Measurements from ENCODE around the gene SLC44A1. TPM values are rescaled to one million over a fixed set of nuclear protein-coding genes. Genes with fewer than 3 reads are reported as not detected.
A peak's percentile ranks its signal among the peaks of the same experiment; 100 is the strongest.

The SLC44A1 gene
- total RNA-seq, 1 experiment from 2014 or later = 15.2 TPM

- peaks cover 4% of the 10 kb centered on the region for H3K36me3 Mint-ChIP-seq (ENCODE audit: insufficient read depth, unreplicated experiment)
- BruUV-seq (replicated peaks) = no TSS peak
- no peaks in the 10 kb centered on the region for H3K27me3 Mint-ChIP-seq (ENCODE audit: insufficient read depth, unreplicated experiment)
- DNase-seq (ENCODE audit: unreplicated experiment) = peak; percentile 30
- peak overlapping the region; percentile 64 for H3K27ac Mint-ChIP-seq (ENCODE audit: low read depth, unreplicated experiment)
- TF ChIP-seq CTCF (IDR thresholded peaks at IDR 0.05; ENCODE audit: unreplicated experiment) = no peak
- intact Hi-C loops (cut with micrococcal nuclease) = loop anchor here (5.0 kb wide), 2 partner anchors 110 to 245 kb away; partner anchors contain the start of genes FKTN and TMEM38B
- H3K9me3 Mint-ChIP-seq (ENCODE audit: unreplicated experiment) = no peaks in the 10 kb centered on the region
- POLR2A ChIA-PET = interaction anchor here (0.6 to 0.8 kb wide), 2 partner anchors 16 to 43 kb away, joined by 3 read pairs; no protein-coding TSS in a partner anchor
- H3K4me3 Mint-ChIP-seq (ENCODE audit: unreplicated experiment) = peak overlapping the region; percentile 93
- CTCF ChIA-PET = interaction anchor here (0.6 to 1.9 kb wide), 7 partner anchors 11 to 642 kb away, joined by 3 to 9 read pairs (median 4); no protein-coding TSS in a partner anchor
- peaks cover 20% of the 10 kb centered on the region for H3K4me1 Mint-ChIP-seq (ENCODE audit: insufficient read depth, unreplicated experiment)
Observed at GRCh38 chr9:105447386-105447813, 202.9 kb downstream of the SLC44A1 start.

GRCh38 chr9:105447814-105448812, 203.7 kb downstream of the SLC44A1 start, which contains the start of gene FSD1L:
Gene FSD1L (plus strand): TSS chr9:105448034. CDS start chr9:105448221, 187 bp downstream.
- peaks cover 20% of the 10 kb centered on the region for H3K4me1 Mint-ChIP-seq (ENCODE audit: insufficient read depth, unreplicated experiment)
- peak within 1 kb of the TSS; percentile 93 for H3K4me3 Mint-ChIP-seq (ENCODE audit: unreplicated experiment)
- intact Hi-C loops (cut with micrococcal nuclease) = loop anchor here (5.0 kb wide), 2 partner anchors 109 to 244 kb away; partner anchors contain the start of genes FKTN and TMEM38B
- peak within 1 kb of the TSS; percentile 83 for H3K27ac Mint-ChIP-seq (ENCODE audit: low read depth, unreplicated experiment)
- peak; percentile 90 for DNase-seq (ENCODE audit: unreplicated experiment)
- H3K9me3 Mint-ChIP-seq (ENCODE audit: unreplicated experiment) = no peaks in the 10 kb centered on the region
- peak; percentile 15 for TF ChIP-seq CTCF (IDR thresholded peaks at IDR 0.05; ENCODE audit: unreplicated experiment)
- ChIA-PET POLR2A (interaction anchor here (0.6 to 1.2 kb wide), 2 partner anchors 20 to 385 kb away, joined by 3 read pairs; no protein-coding TSS in a partner anchor), CTCF (interaction anchor here (0.8 to 1.9 kb wide), 3 partner anchors 12 to 640 kb away, joined by 4 to 9 read pairs (median 6); no protein-coding TSS in a partner anchor)
- peaks cover under 1% of the 10 kb centered on the region for H3K36me3 Mint-ChIP-seq (ENCODE audit: insufficient read depth, unreplicated experiment)
- no peaks in the 10 kb centered on the region for H3K27me3 Mint-ChIP-seq (ENCODE audit: insufficient read depth, unreplicated experiment)
- BruUV-seq (replicated peaks) = no TSS peak

GRCh38 chr9:105449081-105449480, 204.6 kb downstream of the SLC44A1 start:
- no peaks in the 10 kb centered on the region for H3K36me3 Mint-ChIP-seq (ENCODE audit: insufficient read depth, unreplicated experiment)
- ChIA-PET POLR2A (interaction anchor here (1.0 to 1.7 kb wide), 5 partner anchors 19 to 701 kb away, joined by 3 to 7 read pairs (median 3); partner anchors contain the start of genes NIPSNAP3A, SLC44A1 and TMEM38B), CTCF (interaction anchor here (0.7 to 1.4 kb wide), 3 partner anchors 108 to 1198 kb away, joined by 3 to 6 read pairs (median 3); no protein-coding TSS in a partner anchor)
- H3K27me3 Mint-ChIP-seq (ENCODE audit: insufficient read depth, unreplicated experiment) = no peaks in the 10 kb centered on the region
- peak overlapping the region; percentile 83 for H3K27ac Mint-ChIP-seq (ENCODE audit: low read depth, unreplicated experiment)
- H3K9me3 Mint-ChIP-seq (ENCODE audit: unreplicated experiment) = no peaks in the 10 kb centered on the region
- intact Hi-C loops (cut with micrococcal nuclease) = loop anchor here (5.0 kb wide), 2 partner anchors 108 to 243 kb away; partner anchors contain the start of genes FKTN and TMEM38B
- no peak for TF ChIP-seq CTCF (IDR thresholded peaks at IDR 0.05; ENCODE audit: unreplicated experiment)
- DNase-seq (ENCODE audit: unreplicated experiment) = no peak
- H3K4me1 Mint-ChIP-seq (ENCODE audit: insufficient read depth, unreplicated experiment) = peaks cover 18% of the 10 kb centered on the region
- H3K4me3 Mint-ChIP-seq (ENCODE audit: unreplicated experiment) = peak overlapping the region; percentile 93
- BruUV-seq (replicated peaks) = TSS peak; percentile 54

All from MCF 10A (cell line).